ENCODE results near the gene CRIM1.
"Not testable (repeated sequence)": the region's sequence is repeated elsewhere in the genome, so short reads cannot be mapped to it uniquely, and the experiment has no call there.

CRIM1 gene, protein sequence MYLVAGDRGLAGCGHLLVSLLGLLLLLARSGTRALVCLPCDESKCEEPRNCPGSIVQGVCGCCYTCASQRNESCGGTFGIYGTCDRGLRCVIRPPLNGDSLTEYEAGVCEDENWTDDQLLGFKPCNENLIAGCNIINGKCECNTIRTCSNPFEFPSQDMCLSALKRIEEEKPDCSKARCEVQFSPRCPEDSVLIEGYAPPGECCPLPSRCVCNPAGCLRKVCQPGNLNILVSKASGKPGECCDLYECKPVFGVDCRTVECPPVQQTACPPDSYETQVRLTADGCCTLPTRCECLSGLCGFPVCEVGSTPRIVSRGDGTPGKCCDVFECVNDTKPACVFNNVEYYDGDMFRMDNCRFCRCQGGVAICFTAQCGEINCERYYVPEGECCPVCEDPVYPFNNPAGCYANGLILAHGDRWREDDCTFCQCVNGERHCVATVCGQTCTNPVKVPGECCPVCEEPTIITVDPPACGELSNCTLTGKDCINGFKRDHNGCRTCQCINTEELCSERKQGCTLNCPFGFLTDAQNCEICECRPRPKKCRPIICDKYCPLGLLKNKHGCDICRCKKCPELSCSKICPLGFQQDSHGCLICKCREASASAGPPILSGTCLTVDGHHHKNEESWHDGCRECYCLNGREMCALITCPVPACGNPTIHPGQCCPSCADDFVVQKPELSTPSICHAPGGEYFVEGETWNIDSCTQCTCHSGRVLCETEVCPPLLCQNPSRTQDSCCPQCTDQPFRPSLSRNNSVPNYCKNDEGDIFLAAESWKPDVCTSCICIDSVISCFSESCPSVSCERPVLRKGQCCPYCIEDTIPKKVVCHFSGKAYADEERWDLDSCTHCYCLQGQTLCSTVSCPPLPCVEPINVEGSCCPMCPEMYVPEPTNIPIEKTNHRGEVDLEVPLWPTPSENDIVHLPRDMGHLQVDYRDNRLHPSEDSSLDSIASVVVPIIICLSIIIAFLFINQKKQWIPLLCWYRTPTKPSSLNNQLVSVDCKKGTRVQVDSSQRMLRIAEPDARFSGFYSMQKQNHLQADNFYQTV

DNA sequence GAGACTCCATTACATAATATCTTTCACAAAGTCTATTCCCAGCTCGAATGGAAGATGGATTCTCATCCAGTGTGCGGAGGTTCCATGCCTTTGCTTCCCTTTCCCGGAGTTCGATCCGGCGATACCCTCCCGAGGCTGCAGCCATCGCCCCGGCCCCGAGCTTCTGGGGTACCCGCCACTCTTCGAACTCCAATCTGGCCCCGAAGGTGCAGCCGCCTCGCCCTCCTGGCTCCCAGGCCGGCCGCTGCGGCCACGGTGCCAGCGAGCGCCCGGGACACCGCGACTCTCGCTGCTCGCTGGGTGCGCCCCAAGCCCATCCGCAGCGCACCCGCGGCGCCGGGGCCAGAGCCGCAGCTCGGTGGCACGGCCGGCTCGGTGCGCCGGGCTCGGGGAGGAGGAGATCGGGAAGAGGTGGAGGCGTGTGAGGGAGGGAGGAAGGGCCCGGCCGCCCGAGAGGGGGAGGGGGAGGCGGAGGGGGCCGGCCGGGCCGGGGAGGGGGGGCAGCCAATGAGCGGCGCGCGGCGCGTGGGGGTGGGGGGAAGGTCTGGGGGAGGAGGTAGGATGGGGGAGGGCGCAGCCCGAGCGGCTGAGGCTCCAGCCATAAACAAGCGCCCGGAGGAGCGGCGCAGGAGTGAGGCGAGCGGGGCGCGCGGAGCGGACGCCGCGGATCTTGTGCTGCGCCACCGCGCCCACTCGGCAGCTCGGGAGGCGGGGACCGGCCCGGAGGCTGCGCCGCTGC lies at the start of gene CRIM1:
Gene CRIM1 (plus strand): TSS at position 628 of the 739 bp plus-strand sequence. CDS start 515 bp downstream, outside the sequence.
- DNase-seq, result peak; percentile 26

DNA sequence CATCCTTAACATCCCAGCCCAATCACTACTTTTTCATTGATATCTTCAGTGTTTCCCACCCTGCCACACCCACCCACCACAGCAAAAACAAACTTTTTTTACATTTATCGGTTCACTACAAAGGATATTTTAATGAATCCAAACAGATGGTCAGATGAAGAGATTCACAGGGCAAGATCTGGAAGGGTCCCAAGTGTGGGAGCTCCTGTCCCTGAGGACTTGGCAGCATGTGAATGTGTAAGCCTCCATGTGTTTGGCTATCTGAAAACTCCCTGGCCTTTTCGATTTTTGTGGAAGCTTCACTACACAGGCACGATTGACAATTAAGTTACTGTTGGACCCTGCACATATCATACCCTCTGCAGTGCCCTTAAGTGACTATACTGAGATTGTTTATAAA lies 48.1 kb upstream of the CRIM1 start:
- no peak for DNase-seq

DNA sequence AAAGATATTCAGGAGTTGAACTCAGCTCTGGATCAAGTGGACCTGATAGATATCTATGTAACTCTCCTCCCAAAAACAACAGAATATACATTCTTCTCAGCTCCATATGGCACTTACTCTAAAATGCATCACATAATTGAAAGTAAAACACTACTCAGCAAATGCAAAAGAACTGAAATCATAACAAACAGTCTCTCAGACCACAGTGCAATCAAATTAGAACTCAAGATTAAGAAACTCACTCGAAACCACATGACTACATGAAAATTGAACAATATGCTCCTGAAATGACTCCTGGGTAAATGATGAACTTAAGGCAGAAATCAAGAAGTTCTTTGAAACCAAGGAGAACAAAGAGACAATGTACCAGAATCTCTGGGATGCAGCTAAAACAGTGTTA lies 45.1 kb upstream of the CRIM1 start:
- DNase-seq, result not testable (repeated sequence)

DNA sequence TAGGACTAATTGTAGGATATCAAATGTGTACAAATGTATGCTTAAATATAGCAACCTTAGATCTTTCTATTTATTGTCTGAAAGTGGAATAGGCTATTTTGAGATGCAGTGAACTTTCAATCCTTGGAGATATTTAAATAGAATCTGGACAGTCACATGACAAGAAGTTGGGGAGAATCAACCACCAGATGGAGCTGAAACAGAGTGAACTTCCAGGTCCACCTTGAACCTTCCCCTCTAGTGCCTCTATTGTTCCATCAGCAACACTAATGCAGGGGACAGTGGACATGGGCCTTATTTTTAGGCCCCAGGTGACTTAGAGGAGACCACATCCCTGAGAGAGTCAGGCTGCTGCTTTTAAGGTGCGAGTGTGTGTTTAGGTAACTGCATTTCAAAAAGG lies 37.0 kb upstream of the CRIM1 start:
- DNase-seq, result no peak

DNA sequence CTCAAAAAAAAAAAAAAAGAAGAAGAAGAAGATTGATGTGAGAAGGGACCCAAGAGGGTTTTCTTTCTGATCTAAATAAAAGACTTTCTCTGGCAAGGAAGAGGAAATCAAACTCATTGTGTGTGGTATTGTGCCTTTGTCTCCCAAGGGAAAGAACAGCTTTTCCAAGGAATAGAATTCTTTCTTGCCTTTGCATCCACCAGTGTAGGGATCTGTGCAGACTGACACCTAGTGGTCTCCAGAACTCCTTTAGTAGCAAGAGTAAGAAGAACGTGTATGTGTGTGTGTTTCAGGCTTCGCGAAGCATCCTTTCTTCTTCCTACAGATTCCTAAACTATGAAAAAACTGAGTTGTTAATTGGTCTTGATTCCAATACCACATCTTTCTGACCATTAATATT lies 33.5 kb upstream of the CRIM1 start:
- DNase-seq, result no peak

DNA sequence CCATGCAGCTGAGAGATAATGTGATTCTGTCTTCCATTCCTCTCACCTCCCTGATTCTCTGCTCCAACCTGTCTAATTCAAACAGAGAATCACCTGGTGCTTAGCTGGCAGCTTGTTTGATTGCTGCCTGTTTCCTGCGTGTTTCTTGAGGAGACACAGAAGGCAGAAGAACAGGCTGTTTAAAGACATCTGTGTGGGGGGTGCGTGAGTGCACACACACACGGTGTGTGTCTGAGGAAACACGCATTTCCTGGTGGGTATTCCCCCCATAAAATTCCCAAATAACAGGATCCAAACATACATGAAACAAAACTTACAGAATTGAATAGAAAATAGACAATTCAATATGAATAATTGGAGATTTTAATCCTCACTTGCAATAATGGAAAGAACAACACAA lies 29.3 kb upstream of the CRIM1 start:
- DNase-seq, result no peak

DNA sequence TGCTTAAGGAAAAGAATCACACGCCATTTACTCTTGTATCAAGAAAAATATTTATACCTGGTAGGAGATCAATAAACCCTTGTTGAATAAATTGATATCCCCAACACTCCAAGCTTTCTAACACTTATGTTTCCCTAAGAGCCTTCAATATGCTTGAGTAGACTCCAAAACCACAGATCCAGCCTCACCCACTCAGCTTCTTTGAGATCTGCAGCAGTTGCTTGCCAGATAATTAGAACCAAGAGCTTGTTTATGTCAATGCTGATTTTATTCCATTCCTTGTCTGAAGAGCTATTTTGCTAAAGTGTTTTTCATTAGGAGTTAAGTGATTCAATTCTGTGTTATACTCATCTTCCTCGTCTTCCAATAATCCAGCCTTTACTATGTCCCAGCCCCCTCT lies 26.3 kb upstream of the CRIM1 start:
- DNase-seq, result no peak

DNA sequence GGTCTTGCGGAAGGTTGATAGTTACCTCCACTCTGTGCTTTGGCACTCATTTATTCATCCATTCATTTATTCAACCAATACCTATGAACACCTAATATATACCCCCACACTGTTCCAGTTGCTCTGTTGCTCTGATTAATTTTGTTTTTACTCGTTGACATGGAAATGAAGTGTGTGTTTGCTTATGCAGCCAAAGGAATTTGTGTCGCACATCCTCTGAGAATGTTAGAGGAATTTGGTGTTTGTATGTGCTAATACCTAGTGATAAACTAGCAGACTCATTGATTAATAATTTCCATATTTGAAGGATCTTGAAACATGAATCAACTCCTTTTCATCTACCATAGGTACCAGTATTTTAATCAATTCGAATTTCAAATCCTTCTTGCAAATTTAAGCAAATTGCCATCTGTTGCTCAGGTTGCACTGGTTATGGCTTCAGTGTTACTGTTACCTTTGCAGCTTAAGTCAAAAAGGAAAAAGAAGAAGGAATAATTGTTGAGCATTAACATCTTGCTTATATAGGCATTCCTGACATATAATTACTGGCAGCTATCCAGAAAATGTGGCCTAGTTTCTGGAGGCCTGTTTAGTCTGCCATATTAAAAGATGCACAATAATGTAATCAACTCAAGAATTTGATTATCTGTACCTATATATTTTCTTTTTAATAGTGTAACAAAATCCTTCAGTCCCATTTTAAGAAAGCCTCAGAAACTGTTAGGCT lies 25.7 kb upstream of the CRIM1 start:
- DNase-seq, result no peak

DNA sequence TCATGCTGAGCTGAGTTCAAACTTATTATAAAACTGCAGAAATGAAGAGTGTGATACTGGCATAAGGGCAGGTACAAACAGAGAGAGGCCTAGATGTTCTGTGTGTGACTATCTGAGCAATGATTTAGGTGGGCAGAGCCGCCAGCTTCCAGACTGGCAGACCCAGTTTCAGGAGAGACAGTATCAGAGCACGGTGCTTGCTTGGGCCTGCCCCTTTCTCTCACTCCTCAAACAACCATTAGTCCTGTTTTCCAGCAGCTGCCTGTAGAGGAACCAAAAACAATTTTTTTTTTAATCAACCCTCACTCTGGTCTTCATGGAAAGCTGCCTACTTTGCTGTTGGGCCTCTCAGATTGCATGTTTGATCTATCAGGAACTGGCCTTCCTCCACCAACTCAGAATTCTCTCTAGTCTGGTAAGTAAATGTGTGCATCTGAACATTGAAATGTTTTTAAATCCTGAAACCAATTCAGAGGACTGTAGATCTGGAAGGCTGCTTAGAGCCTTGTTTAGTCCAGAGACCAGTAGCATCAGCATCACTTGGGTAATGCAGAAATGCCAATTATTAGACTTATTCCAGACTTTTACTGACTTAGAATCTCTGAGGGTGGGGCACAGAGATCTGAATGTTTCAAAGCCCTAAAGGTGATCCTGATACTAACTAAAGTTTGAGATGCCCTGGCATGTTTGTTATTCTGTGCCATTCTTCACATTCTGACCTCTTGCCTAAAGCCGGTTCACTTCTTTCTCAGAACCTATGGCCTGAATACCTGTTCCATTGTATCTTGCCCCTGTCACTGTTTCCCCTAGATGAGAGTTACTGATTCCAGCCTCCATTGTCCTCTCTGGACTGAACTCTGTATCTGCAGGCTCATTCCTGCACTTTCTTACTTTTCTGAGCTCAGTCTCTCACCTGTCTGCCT lies 24.8 kb upstream of the CRIM1 start:
- DNase-seq, result no peak

DNA sequence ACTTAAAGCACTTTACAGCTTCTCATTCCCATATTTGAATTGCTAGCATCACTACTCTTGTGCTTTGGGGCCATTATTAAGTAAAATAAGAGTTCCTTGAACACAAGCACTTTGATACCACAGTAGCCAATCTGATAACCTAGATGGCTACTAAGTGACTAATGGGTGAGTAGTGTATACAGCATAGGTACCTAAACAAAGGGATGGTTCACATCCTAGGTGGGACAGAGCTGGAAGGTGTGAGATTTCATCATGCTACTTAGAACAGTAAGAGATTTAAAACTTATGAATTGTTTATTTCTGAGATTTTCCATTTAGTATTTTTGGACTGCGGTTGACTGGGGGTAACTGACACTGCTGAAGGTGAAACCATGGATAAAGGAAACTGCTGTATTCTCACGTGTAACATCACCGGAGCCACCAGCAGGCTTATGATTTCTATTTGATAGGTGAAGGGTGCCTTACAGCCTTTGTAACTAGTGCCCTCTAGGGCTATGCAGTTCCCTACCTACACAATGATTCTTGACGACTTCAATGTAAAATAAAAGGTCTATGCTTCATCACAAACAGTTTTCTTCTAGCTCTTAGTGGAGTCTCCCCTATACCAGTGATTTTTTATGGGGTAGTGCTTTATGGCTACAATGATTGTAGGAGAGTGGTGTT lies 22.1 kb upstream of the CRIM1 start:
- no peak for DNase-seq

DNA sequence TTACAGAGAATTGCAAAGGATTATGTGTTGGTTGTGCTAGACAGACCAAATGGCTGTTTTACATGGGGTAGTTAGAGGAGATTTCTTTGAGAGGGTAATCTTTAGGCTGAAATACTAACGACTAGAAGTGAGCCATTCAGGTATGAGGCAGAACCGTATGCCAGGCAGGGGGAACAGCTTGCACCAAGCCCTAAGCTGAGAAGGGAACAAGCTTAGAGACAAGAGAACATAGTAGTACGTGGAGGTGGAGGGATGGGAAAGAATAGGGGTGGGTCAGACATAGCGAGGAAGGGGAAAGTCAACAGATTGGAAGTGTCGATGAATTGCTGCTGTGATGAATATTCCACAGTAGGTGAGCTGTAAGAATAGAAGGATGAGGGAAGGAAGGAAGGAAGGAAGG lies 20.0 kb upstream of the CRIM1 start:
- no peak for DNase-seq

DNA sequence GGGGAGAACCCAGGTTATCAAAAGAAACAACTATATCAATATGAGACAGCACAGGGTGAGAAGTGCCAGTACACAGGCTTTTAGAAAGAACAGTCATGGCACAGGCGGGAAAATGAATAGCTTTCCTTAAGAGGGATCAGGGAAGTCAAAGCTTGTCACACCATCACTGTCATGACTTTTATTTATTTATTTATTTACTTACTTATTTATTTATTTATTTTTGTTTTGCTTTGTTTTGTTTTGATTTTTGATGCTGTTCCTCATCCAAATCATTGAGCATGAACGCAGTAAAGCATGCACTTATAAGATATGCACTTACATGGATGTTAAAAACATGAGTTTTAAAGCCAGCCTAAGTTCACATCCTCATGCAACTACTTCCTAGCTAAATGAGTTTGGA lies 19.3 kb upstream of the CRIM1 start:
- DNase-seq, result no peak

DNA sequence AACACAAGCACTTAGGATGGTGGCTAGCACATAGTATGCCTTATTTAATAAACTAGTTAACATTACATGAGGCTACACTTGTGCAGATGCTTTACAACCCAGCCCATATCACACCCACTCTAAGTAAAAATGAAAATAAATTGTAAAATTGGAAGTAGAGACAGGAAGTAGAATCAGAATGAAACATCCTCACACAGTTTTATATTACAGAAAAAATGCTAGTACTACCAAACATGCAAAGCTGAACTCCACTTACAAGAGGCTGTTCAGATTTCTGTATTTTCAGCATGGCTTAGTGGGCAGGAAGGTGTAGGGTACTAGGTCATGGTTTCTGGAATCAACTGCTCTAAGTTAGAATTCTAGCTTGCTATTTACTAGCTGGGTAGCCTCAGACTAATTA lies 18.2 kb upstream of the CRIM1 start:
- DNase-seq, result no peak

DNA sequence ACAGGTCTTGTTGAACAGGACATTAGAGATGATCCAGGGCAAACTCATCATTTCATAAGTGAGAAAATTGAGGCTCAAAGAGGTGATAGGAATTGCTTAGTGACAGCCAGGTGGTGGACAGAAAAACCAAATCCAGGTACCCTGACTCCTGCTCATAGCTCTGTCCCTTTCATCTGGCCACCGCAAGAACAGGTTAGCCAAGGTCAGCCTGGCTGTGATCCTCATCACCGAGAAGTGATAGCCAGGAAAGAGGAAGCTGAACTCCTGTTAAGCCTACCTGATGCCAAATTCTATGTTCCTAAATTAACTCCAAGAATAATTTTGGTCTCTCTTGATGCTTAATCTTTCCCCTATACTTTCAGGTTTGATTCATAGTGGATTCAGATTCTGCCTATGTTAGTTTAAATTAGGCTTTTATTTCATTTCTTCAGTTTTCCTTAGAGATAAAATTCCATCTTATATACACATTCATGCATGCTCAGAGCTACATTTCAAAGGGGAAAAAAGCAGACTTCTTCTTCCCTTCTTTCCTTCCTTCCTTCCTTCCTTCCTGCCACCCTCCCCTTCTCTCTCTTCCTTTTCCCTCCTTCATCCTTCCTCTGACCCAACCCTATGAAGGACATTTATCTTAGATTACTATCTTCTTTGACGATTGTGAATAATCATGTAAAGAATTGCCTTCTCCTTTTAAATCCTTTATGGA lies 17.3 kb upstream of the CRIM1 start:
- no peak for DNase-seq

DNA sequence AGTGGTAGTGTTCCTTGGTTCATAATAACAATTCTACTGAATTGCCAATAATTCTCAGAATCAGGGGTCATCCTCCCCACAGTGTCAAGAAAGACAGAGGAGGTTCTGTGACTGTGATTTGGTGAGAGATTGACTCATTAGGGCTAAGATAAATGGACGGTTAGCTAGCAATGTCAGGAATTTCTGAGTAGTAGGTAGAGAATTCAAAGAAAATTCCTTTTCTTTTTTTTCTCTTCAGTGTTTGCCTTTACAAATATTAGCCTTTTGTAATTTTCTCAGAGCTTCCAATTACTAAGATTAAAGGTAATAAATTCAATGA lies 16.8 kb upstream of the CRIM1 start:
- DNase-seq, result no peak

DNA sequence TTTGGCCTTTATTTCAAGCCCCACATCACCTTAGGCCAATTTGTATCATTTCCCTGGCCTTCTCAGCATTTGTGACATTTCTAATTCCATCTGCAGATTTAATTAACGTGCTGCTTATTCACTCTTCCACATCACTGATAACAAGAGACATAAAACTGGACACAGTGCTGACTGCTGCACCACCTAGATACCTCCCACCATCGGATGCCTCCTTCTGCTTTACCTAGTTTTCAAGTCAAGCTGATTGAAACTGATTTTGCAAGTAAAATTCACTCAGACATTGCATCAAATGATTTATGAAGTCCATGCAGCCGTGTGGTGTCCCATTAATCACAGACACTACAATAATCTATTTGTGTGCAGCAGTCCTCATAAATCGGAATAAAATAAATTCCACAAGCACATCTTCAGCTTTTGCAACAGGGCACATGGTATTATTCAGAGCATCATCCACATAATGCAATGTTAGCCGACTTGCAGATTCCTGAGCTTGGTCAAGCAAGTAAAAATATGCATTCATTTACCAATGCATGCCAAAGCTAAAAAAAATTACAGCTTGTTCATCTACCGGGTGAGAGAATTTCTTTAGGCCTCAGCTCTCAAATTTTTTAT lies 15.9 kb upstream of the CRIM1 start:
- DNase-seq, result no peak

DNA sequence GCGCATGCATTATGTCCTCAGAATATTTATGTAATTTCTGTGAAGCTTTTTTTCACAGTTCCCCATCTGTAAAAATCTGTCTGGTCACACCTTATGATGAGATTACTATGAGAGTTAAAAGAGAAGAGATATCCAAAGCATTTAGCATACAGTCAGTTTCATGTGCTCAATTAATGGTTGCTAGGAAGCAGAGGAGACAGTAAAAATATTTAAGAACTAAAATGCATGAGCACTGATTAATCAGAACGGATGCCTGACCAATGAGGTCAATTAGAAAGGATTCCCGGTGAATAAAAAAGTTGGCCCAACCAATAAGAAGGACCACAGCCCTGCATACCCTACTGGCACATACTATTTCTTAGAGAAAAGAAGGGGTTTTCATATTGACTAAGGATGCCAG lies 12.0 kb upstream of the CRIM1 start:
- DNase-seq, result no peak

DNA sequence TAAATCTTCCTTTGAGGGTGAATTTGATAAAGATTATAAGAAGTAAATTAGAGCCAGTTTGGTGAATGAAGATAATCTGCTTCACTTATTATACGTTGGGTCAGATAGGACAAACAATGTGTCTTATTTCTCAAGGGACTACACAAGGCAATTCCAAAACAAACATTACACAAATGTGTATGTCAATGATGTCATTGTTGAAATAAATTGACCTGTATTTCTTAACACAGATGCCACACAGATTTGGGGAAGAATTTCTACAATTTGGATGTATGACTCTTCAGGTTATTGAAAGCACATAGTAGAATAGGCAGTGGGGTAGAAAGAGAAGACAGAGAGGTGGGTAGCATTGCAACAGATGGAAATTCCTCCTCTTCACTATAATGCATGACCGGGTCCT lies 6.9 kb upstream of the CRIM1 start:
- DNase-seq, result no peak

DNA sequence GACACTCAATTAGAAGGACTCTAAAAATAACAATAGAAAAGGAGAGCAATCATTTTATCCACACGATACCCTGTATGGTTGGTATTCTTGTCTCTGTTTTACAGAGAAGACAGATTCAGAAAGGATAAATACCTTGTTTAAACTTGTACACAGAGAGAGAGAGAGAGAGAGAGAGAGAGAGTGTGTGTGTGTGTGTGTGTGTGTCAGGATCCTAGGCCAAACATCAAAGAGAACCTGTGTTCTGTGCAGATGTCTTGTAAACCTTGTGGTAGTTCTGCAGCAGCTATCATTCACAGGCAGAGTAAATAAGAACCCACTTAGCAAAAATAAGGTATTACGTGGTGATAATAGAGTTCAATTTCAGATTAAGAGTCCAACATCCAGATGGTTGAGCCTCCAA lies 4.3 kb upstream of the CRIM1 start:
- DNase-seq, result no peak
